HepG2 (cell line): ENCODE measurements around the gene SPATA25. TPM values are rescaled to one million over a fixed set of nuclear protein-coding genes. Genes with fewer than 3 reads are reported as not detected.

Source experiments
- ARID2 ChIP-seq: sonication (generic); formaldehyde crosslinking; IDR thresholded peaks from 2 replicates; pipeline ENCODE4 v1.8.1; 2022; ENCODE audit warnings: mild to moderate bottlenecking, missing genetic modification reagents, borderline replicate concordance
- FOXP1 ChIP-seq, 2 experiments: fragments of 450-650 bp in 1 of 2; IDR thresholded peaks; 2 replicates each; pipeline ENCODE4 v1.6.1; 2017 to 2018; ENCODE audit warnings: antibody characterized with exemption in 1 of 2
- GATAD2A ChIP-seq: IDR thresholded peaks from 2 replicates; pipeline ENCODE4 v1.6.1; 2016
- HHEX ChIP-seq: IDR thresholded peaks from 2 replicates; pipeline ENCODE4 v1.6.1; 2016; ENCODE audit warnings: control low read depth
- HOXD1 ChIP-seq: sonication (generic); formaldehyde crosslinking; IDR thresholded peaks from 2 replicates; pipeline ENCODE4 v1.5.0; 2020; ENCODE audit warnings: missing genetic modification reagents
- ISX ChIP-seq: sonication (generic); formaldehyde crosslinking; conservative IDR thresholded peaks from 2 replicates; pipeline ENCODE4 v1.5.0; 2020; ENCODE audit warnings: missing genetic modification reagents
- MAZ ChIP-seq, 2 experiments: sonication (generic) in 1 of 2; formaldehyde crosslinking in 1 of 2; IDR thresholded peaks; 2 replicates each; pipeline versions ENCODE4 v1.5.0 to v1.6.1; 2012 to 2020; ENCODE audit warnings: low read depth in 2 of 2, mild to moderate bottlenecking in 2 of 2, borderline replicate concordance in 1 of 2, improper control_type of control experiment in 1 of 2, low read length in 1 of 2, missing genetic modification reagents in 1 of 2, moderate library complexity in 1 of 2
- NCOA2 ChIP-seq: sonication (generic); formaldehyde crosslinking; IDR thresholded peaks from 2 replicates; pipeline ENCODE4 v1.8.0; 2022; ENCODE audit warnings: inconsistent platforms
- PAX8 ChIP-seq: sonication (generic); formaldehyde crosslinking; IDR thresholded peaks from 2 replicates; pipeline ENCODE4 v1.8.0; 2022; ENCODE audit warnings: mild to moderate bottlenecking, missing genetic modification reagents, borderline replicate concordance
- SP5 ChIP-seq: IDR thresholded peaks from 2 replicates; pipeline ENCODE4 v1.6.1; 2016; ENCODE audit warnings: low read depth, borderline replicate concordance
- ZFP1 ChIP-seq: IDR thresholded peaks from 2 replicates; pipeline ENCODE4 v1.6.1; 2016
- ZNF788 ChIP-seq: sonication (generic); formaldehyde crosslinking; IDR thresholded peaks from 2 replicates; pipeline ENCODE4 v1.5.0; 2020; ENCODE audit warnings: mild to moderate bottlenecking, missing genetic modification reagents, borderline replicate concordance
- ZSCAN31 ChIP-seq: sonication (generic); formaldehyde crosslinking; IDR thresholded peaks from 2 replicates; pipeline ENCODE4 v1.5.0; 2020; ENCODE audit warnings: low read depth, mild to moderate bottlenecking, missing genetic modification reagents
- polyA plus RNA-seq, 8 experiments: library from polyadenylated mRNA; depleted of rRNA in 3 of 8; stranded (reverse) in 7 of 8; unstranded in 1 of 8; fragments of >200 nt; fragmentation: Illumina TruSeq in 4 of 8; extraction: Trizol in 4 of 8; gene quantifications; 2 replicates each; pipeline versions ENCODE4 v1.2.1 to v1.2.3, GENCODE V29; 2011 to 2016; ENCODE audit warnings: low read depth in 4 of 8, missing spikeins in 1 of 8, mixed read lengths in 1 of 8; ENCODE audit not compliant: insufficient read depth in 1 of 8
- total RNA-seq, 5 experiments: library from RNA; depleted of rRNA; stranded (reverse); fragments of >200 nt; fragmentation: Illumina TruSeq; extraction: Trizol; gene quantifications; 2 replicates each; pipeline ENCODE4 v1.2.3, GENCODE V29; 2016; ENCODE audit warnings: low read depth in 1 of 5
- TF ChIP-seq, protein P1 (sequence below): sonication (generic); formaldehyde crosslinking; IDR thresholded peaks from 2 replicates; pipeline ENCODE4 v1.4.0; 2020; ENCODE audit warnings: low read depth, missing genetic modification reagents
- TF ChIP-seq, protein P2 (sequence below), 2 experiments: fragments of 450-650 bp in 1 of 2; sonication (generic) in 1 of 2; formaldehyde crosslinking; IDR thresholded peaks; 2 replicates each; pipeline versions ENCODE4 v1.5.0 to v1.8.0; 2020 to 2022; ENCODE audit warnings: mild to moderate bottlenecking in 1 of 2, missing genetic modification reagents in 1 of 2
- TF ChIP-seq, protein P3 (sequence below): sonication (generic); formaldehyde crosslinking; IDR thresholded peaks from 2 replicates; pipeline ENCODE4 v1.9.0; 2021; ENCODE audit warnings: mild to moderate bottlenecking, missing genetic modification reagents
- TF ChIP-seq, protein P4 (sequence below): IDR thresholded peaks from 2 replicates; pipeline ENCODE4 v1.6.1; 2016; ENCODE audit warnings: mild to moderate bottlenecking

Gene SPATA25
- total and polyA plus RNA-seq, 2 of the 13 experiments (the other 11 are each of a cell fraction or from before 2014, with no cell fraction given): 4.8 to 7.6 TPM

DNA sequence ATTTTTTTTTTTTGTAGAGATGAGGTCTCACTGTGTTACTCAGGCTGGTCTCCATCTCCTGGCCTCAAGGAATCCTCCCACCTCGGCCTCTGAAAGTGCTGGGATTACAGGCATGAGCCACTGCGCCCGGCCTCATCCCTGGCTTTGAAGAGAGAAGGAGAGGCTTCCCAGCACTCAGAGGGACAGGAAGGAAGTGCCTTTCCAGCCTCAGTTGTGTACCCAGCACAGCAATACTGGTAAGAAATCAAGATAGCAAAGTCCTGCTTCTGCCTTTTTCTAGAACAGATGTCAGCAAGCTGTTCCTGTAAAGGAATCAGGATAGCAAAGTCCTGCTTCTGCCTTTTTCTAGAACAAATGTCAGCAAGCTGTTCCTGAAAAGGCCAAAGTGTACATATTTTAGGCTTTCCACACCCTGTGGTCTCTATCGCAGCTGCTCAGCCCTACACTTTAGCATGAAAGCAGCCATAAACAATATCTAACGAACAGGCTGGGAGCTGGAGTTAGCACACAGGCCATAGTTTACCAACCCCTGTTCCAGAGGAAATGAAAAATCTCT is 30.8 kb upstream of the SPATA25 start (continued):
- TF ChIP-seq MAZ (IDR thresholded peaks at IDR 0.05; ENCODE audit: borderline replicate concordance, low read depth, low read length) (no peak), MAZ (CRISPR knock-in tag; IDR thresholded peaks at IDR 0.05; ENCODE audit: low read depth) (no peak), HHEX (no peak), ZSCAN31 (0 out of 2 replicates have a peak, but pooled peaks have one; percentile 31), FOXP1 (IDR thresholded peaks at IDR 0.05) (no peak), FOXP1 (CRISPR knock-in tag; IDR thresholded peaks at IDR 0.05) (no peak), SP5 (CRISPR knock-in tag) (no peak), PAX8 (no peak), ZFP1 (CRISPR knock-in tag) (no peak), ARID2 (CRISPR knock-in tag) (no peak), ISX (CRISPR knock-in tag) (no peak), HOXD1 (CRISPR knock-in tag) (peak; percentile 29; the same call in 1 of the 2 replicates), ZNF788 (0 out of 2 replicates have a peak, but pooled peaks have one; percentile 47), NCOA2 (CRISPR knock-in tag) (no peak), GATAD2A (CRISPR knock-in tag) (peak; percentile 49)
- TF ChIP-seq, protein P1, sequence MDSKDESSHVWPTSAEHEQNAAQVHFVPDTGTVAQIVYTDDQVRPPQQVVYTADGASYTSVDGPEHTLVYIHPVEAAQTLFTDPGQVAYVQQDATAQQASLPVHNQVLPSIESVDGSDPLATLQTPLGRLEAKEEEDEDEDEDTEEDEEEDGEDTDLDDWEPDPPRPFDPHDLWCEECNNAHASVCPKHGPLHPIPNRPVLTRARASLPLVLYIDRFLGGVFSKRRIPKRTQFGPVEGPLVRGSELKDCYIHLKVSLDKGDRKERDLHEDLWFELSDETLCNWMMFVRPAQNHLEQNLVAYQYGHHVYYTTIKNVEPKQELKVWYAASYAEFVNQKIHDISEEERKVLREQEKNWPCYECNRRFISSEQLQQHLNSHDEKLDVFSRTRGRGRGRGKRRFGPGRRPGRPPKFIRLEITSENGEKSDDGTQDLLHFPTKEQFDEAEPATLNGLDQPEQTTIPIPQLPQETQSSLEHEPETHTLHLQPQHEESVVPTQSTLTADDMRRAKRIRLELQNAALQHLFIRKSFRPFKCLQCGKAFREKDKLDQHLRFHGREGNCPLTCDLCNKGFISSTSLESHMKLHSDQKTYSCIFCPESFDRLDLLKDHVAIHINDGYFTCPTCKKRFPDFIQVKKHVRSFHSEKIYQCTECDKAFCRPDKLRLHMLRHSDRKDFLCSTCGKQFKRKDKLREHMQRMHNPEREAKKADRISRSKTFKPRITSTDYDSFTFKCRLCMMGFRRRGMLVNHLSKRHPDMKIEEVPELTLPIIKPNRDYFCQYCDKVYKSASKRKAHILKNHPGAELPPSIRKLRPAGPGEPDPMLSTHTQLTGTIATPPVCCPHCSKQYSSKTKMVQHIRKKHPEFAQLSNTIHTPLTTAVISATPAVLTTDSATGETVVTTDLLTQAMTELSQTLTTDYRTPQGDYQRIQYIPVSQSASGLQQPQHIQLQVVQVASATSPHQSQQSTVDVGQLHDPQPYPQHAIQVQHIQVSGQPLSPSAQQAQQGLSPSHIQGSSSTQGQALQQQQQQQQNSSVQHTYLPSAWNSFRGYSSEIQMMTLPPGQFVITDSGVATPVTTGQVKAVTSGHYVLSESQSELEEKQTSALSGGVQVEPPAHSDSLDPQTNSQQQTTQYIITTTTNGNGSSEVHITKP (CRISPR knock-in tag): 0 out of 2 replicates have a peak, but pooled peaks have one; percentile 14
- TF ChIP-seq, protein P2, sequence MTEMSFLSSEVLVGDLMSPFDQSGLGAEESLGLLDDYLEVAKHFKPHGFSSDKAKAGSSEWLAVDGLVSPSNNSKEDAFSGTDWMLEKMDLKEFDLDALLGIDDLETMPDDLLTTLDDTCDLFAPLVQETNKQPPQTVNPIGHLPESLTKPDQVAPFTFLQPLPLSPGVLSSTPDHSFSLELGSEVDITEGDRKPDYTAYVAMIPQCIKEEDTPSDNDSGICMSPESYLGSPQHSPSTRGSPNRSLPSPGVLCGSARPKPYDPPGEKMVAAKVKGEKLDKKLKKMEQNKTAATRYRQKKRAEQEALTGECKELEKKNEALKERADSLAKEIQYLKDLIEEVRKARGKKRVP (CRISPR knock-in tag; IDR thresholded peaks at IDR 0.05): no peak
- TF ChIP-seq, protein P3, sequence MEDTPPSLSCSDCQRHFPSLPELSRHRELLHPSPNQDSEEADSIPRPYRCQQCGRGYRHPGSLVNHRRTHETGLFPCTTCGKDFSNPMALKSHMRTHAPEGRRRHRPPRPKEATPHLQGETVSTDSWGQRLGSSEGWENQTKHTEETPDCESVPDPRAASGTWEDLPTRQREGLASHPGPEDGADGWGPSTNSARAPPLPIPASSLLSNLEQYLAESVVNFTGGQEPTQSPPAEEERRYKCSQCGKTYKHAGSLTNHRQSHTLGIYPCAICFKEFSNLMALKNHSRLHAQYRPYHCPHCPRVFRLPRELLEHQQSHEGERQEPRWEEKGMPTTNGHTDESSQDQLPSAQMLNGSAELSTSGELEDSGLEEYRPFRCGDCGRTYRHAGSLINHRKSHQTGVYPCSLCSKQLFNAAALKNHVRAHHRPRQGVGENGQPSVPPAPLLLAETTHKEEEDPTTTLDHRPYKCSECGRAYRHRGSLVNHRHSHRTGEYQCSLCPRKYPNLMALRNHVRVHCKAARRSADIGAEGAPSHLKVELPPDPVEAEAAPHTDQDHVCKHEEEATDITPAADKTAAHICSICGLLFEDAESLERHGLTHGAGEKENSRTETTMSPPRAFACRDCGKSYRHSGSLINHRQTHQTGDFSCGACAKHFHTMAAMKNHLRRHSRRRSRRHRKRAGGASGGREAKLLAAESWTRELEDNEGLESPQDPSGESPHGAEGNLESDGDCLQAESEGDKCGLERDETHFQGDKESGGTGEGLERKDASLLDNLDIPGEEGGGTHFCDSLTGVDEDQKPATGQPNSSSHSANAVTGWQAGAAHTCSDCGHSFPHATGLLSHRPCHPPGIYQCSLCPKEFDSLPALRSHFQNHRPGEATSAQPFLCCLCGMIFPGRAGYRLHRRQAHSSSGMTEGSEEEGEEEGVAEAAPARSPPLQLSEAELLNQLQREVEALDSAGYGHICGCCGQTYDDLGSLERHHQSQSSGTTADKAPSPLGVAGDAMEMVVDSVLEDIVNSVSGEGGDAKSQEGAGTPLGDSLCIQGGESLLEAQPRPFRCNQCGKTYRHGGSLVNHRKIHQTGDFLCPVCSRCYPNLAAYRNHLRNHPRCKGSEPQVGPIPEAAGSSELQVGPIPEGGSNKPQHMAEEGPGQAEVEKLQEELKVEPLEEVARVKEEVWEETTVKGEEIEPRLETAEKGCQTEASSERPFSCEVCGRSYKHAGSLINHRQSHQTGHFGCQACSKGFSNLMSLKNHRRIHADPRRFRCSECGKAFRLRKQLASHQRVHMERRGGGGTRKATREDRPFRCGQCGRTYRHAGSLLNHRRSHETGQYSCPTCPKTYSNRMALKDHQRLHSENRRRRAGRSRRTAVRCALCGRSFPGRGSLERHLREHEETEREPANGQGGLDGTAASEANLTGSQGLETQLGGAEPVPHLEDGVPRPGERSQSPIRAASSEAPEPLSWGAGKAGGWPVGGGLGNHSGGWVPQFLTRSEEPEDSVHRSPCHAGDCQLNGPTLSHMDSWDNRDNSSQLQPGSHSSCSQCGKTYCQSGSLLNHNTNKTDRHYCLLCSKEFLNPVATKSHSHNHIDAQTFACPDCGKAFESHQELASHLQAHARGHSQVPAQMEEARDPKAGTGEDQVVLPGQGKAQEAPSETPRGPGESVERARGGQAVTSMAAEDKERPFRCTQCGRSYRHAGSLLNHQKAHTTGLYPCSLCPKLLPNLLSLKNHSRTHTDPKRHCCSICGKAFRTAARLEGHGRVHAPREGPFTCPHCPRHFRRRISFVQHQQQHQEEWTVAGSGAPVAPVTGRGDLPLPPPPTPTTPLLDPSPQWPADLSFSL (CRISPR knock-in tag): peak; percentile 67; the same call in 1 of the 2 replicates
- TF ChIP-seq, protein P4, sequence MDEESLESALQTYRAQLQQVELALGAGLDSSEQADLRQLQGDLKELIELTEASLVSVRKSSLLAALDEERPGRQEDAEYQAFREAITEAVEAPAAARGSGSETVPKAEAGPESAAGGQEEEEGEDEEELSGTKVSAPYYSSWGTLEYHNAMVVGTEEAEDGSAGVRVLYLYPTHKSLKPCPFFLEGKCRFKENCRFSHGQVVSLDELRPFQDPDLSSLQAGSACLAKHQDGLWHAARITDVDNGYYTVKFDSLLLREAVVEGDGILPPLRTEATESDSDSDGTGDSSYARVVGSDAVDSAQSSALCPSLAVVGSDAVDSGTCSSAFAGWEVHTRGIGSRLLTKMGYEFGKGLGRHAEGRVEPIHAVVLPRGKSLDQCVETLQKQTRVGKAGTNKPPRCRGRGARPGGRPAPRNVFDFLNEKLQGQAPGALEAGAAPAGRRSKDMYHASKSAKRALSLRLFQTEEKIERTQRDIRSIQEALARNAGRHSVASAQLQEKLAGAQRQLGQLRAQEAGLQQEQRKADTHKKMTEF (CRISPR knock-in tag): peak; percentile 41; the same call in 1 of the 2 replicates
